ENCODE measurements around the gene YWHAG. TPM values are rescaled to one million over a fixed set of nuclear protein-coding genes. Genes with fewer than 3 reads are reported as not detected.

Gene YWHAG
- total RNA-seq, 2 donors from 2014 or later = 49.1 to 80.2 TPM

- peaks cover under 1% of the 10 kb centered on the region for H3K4me1 ChIP-seq (replicated peaks)
- TF ChIP-seq POLR2A (IDR thresholded peaks at IDR 0.05) = no peak
- no peak for TF ChIP-seq CTCF (IDR thresholded peaks at IDR 0.05)
- TF ChIP-seq POLR2AphosphoS5 (IDR thresholded peaks at IDR 0.05) = no peak
These were observed 7.4 kb downstream of the YWHAG start for GRCh38 chr7:76351372-76351771.

GRCh38 chr7:76349313-76349885 lies 9.4 kb downstream of the YWHAG start:
- Histone ChIP-seq H3K4me1 (replicated peaks) (no peaks in the 10 kb centered on the region), H3K27me3 (replicated peaks; ENCODE audit: insufficient read depth) (no peaks in the 10 kb centered on the region), H3K36me3 (peaks cover 0 to 10% of the 10 kb centered on the region in 2 donors), H3K9me3 (no peaks in the 10 kb centered on the region), H3K27ac (no peak overlapping the region), H3K4me3 (no peak overlapping the region)
- no peak for TF ChIP-seq CTCF (IDR thresholded peaks at IDR 0.05)
- no peak for TF ChIP-seq POLR2A (IDR thresholded peaks at IDR 0.05)
- no peak for TF ChIP-seq POLR2AphosphoS5 (IDR thresholded peaks at IDR 0.05)
- DNase-seq (ENCODE audit: low spot score) = no peak
- intact Hi-C loops (cut with DNase I) = no loop called here
- WGBS = 84% methylated on average over 8 of the region's 8 CpGs

More at GRCh38 chr7:76351372-76351771, 7.4 kb downstream of the YWHAG start:
- Histone ChIP-seq H3K27me3 (replicated peaks; ENCODE audit: insufficient read depth) (no peaks in the 10 kb centered on the region), H3K36me3 (peaks cover 0 to 10% of the 10 kb centered on the region in 2 donors), H3K4me3 (no peak overlapping the region), H3K27ac (no peak overlapping the region), H3K9me3 (no peaks in the 10 kb centered on the region)
- no peak for DNase-seq (ENCODE audit: low spot score)
- 88% methylated on average over 7 of the region's 7 CpGs for WGBS
- intact Hi-C loops (cut with DNase I) = no loop called here

DNA sequence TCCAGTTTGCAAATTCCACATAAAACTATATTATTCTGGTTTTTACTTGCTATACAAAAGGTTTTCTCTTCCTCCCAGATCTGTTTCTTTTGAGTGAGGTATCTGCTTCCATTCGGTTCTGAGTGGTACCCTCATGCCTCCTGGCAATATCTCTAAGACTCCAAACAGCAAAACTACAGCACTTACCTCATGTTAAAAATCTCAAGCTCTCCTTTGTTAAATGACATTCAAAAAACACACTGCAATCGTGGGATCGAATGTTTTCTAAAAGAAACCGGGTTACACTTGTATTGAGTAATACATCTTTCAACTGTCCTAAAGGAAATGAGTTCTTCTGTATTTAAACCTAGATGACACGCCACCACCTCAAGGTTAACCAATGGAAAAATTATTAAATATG lies 11.1 kb downstream of the YWHAG start:
- no peak for TF ChIP-seq CTCF (IDR thresholded peaks at IDR 0.05)
- TF ChIP-seq POLR2AphosphoS5 (IDR thresholded peaks at IDR 0.05) = no peak
- TF ChIP-seq POLR2A (IDR thresholded peaks at IDR 0.05) = no peak
- Histone ChIP-seq H3K27me3 (replicated peaks; ENCODE audit: insufficient read depth) (no peaks in the 10 kb centered on the region), H3K27ac (no peak overlapping the region), H3K9me3 (no peaks in the 10 kb centered on the region), H3K4me3 (no peak overlapping the region), H3K4me1 (replicated peaks) (no peaks in the 10 kb centered on the region), H3K36me3 (peaks cover 0 to 10% of the 10 kb centered on the region in 2 donors)
- 78% methylated on average over 5 of the region's 5 CpGs for WGBS
- no peak for DNase-seq (ENCODE audit: low spot score)
- intact Hi-C loops (cut with DNase I) = no loop called here

- H3K4me1 ChIP-seq (replicated peaks) = no peaks in the 10 kb centered on the region
- no peak for DNase-seq (ENCODE audit: low spot score)
- WGBS = 77% methylated on average over 8 of the region's 8 CpGs
- intact Hi-C loops (cut with DNase I) = no loop called here
- no peak overlapping the region for H3K27ac ChIP-seq
- H3K27me3 ChIP-seq (replicated peaks; ENCODE audit: insufficient read depth) = no peaks in the 10 kb centered on the region
- H3K9me3 ChIP-seq = no peaks in the 10 kb centered on the region
- TF ChIP-seq POLR2AphosphoS5 (IDR thresholded peaks at IDR 0.05) (no peak), POLR2A (IDR thresholded peaks at IDR 0.05) (no peak), CTCF (IDR thresholded peaks at IDR 0.05) (no peak)
- peaks cover 0 to 10% of the 10 kb centered on the region in 2 donors for H3K36me3 ChIP-seq
- no peak overlapping the region for H3K4me3 ChIP-seq
These were observed 12.0 kb downstream of the YWHAG start for GRCh38 chr7:76346778-76347177.

DNA sequence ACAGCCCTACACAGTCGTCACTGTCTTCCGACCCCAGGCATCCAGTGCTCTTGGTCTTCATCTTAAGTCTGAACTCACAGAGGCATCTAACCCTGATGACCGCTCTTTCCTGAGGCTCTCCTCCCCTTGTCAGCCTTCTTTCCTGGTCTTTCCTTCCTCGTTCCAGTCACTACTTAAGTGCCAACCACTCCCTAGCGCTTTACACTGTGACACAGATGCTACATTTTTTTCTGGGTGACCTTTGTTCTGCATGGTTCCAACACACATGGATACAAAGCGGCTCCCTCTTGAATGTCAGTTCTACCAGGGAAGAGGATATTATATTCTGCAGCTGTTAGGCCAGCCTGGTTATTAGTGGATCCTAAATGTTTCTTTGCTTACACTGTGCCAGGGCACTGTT lies 12.7 kb downstream of the YWHAG start:
- no peaks in the 10 kb centered on the region for H3K4me1 ChIP-seq (replicated peaks)
- TF ChIP-seq POLR2AphosphoS5 (IDR thresholded peaks at IDR 0.05) (no peak), CTCF (IDR thresholded peaks at IDR 0.05) (no peak), POLR2A (IDR thresholded peaks at IDR 0.05) (no peak)
- peaks cover 0 to 10% of the 10 kb centered on the region in 2 donors for H3K36me3 ChIP-seq
- H3K27me3 ChIP-seq (replicated peaks; ENCODE audit: insufficient read depth) = no peaks in the 10 kb centered on the region
- no peak overlapping the region for H3K27ac ChIP-seq
- H3K4me3 ChIP-seq = no peak overlapping the region
- no peak for DNase-seq (ENCODE audit: low spot score)
- intact Hi-C loops (cut with DNase I) = no loop called here
- 93% methylated on average over 6 of the region's 6 CpGs for WGBS
- no peaks in the 10 kb centered on the region for H3K9me3 ChIP-seq

Data from prostate gland (tissue), 2 donors.